WTC11 (cell line): ENCODE results near the gene PLXDC1. TPM values are rescaled to one million over a fixed set of nuclear protein-coding genes. Genes with fewer than 3 reads are reported as not detected.

Source experiments
- ATAC-seq: fragments of 200-7000 bp; cut with Tn5 transposase; 2 replicates; pipeline ENCODE4 v1.10.0; 2021; ENCODE audit warnings: mild to moderate bottlenecking, moderate library complexity
- CTCF ChIA-PET: fragments of 300-600 bp; sonication (Branson Sonifier 250); formaldehyde crosslinking; loops from one replicate; lab custom pipeline; 2021; ENCODE audit warnings: antibody characterized with exemption; lab: Charles Lee
- POLR2A ChIA-PET: fragments of 350-600 bp; sonication (Branson Sonifier 250); formaldehyde crosslinking; loops from one replicate; lab custom pipeline; 2021; ENCODE audit warnings: antibody characterized with exemption; lab: Charles Lee
- DNase-seq: peaks from one replicate; pipeline ENCODE4 v3.0.0; 2021; ENCODE audit warnings: low spot score
- H3K27ac Mint-ChIP-seq: 2 replicates; pipeline ENCODE4 v1.8.0; 2021; ENCODE audit warnings: mixed read lengths
- H3K27me3 Mint-ChIP-seq: 2 replicates; pipeline ENCODE4 v1.8.0; 2021; ENCODE audit warnings: low read depth, mild to moderate bottlenecking, moderate library complexity, mixed read lengths
- H3K36me3 Mint-ChIP-seq: 2 replicates; pipeline ENCODE4 v1.8.0; 2021; ENCODE audit warnings: mixed read lengths
- H3K4me1 Mint-ChIP-seq: 2 replicates; pipeline ENCODE4 v1.8.0; 2022; ENCODE audit warnings: mixed read lengths
- H3K4me3 Mint-ChIP-seq: 2 replicates; pipeline ENCODE4 v1.8.0; 2021; ENCODE audit warnings: mild to moderate bottlenecking, moderate library complexity, mixed read lengths
- H3K9me3 Mint-ChIP-seq: 2 replicates; pipeline ENCODE4 v1.8.0; 2021; ENCODE audit warnings: mixed read lengths
- AFF4 ChIP-seq: sonication (generic); formaldehyde crosslinking; IDR thresholded peaks from 2 replicates; pipeline ENCODE4 v1.8.1; 2023; ENCODE audit warnings: mild to moderate bottlenecking, missing genetic modification reagents, borderline replicate concordance
- ATF1 ChIP-seq: sonication (generic); formaldehyde crosslinking; IDR thresholded peaks from 2 replicates; pipeline ENCODE4 v1.8.1; 2023; ENCODE audit warnings: mild to moderate bottlenecking, moderate library complexity, missing genetic modification reagents
- E2F4 ChIP-seq: sonication (generic); formaldehyde crosslinking; IDR thresholded peaks from 2 replicates; pipeline ENCODE4 v1.8.1; 2022; ENCODE audit warnings: low read depth, mild to moderate bottlenecking, moderate library complexity, missing genetic modification reagents, borderline replicate concordance
- FOXP1 ChIP-seq: sonication (generic); formaldehyde crosslinking; IDR thresholded peaks from 2 replicates; pipeline ENCODE4 v1.8.0; 2022; ENCODE audit warnings: missing genetic modification reagents, mild to moderate bottlenecking, moderate library complexity, borderline replicate concordance
- GABPB1 ChIP-seq: sonication (generic); formaldehyde crosslinking; IDR thresholded peaks from 2 replicates; pipeline ENCODE4 v1.8.1; 2023; ENCODE audit warnings: mild to moderate bottlenecking, missing genetic modification reagents
- GRHL2 ChIP-seq: fragments of 250-450 bp; sonication (Bioruptor Pico); IDR thresholded peaks from 2 replicates; pipeline ENCODE4 v1.8.0; 2022; ENCODE audit warnings: mild to moderate bottlenecking, moderate library complexity; ENCODE audit not compliant: insufficient replicate concordance, severe bottlenecking
- MLX ChIP-seq: sonication (generic); formaldehyde crosslinking; IDR thresholded peaks from 2 replicates; pipeline ENCODE4 v1.8.1; 2023; ENCODE audit warnings: mild to moderate bottlenecking, missing genetic modification reagents, moderate library complexity
- NFE2L1 ChIP-seq: sonication (generic); formaldehyde crosslinking; IDR thresholded peaks from 2 replicates; pipeline ENCODE4 v1.8.1; 2023; ENCODE audit warnings: missing genetic modification reagents
- NR1H2 ChIP-seq: sonication (generic); formaldehyde crosslinking; IDR thresholded peaks from 2 replicates; pipeline ENCODE4 v1.9.0; 2021; ENCODE audit warnings: mild to moderate bottlenecking, moderate library complexity, missing genetic modification reagents
- NR2C2 ChIP-seq: sonication (generic); formaldehyde crosslinking; IDR thresholded peaks from 2 replicates; pipeline ENCODE4 v1.8.0; 2022; ENCODE audit warnings: mild to moderate bottlenecking, missing genetic modification reagents
- PRRX2 ChIP-seq: fragments of 250-450 bp; sonication (Bioruptor Pico); IDR thresholded peaks from 2 replicates; pipeline ENCODE4 v1.8.0; 2021; ENCODE audit warnings: mild to moderate bottlenecking
- RORB ChIP-seq: fragments of 250-450 bp; sonication (Bioruptor Pico); IDR thresholded peaks from 2 replicates; pipeline ENCODE4 v1.9.0; 2021; ENCODE audit warnings: mild to moderate bottlenecking
- SP1 ChIP-seq: sonication (generic); formaldehyde crosslinking; conservative IDR thresholded peaks from 2 replicates; pipeline ENCODE4 v1.8.1; 2022; ENCODE audit warnings: missing genetic modification reagents
- TCF7 ChIP-seq: sonication (generic); formaldehyde crosslinking; IDR thresholded peaks from 2 replicates; pipeline ENCODE4 v1.8.0; 2022; ENCODE audit warnings: mild to moderate bottlenecking, low read depth, missing genetic modification reagents, moderate library complexity
- TEAD1 ChIP-seq: sonication (generic); formaldehyde crosslinking; IDR thresholded peaks from 2 replicates; pipeline ENCODE4 v1.8.0; 2022; ENCODE audit warnings: mild to moderate bottlenecking, missing genetic modification reagents
- TEAD4 ChIP-seq: sonication (generic); formaldehyde crosslinking; IDR thresholded peaks from 2 replicates; pipeline ENCODE4 v1.8.0; 2022; ENCODE audit warnings: mild to moderate bottlenecking, missing genetic modification reagents
- TP53 ChIP-seq: sonication (generic); formaldehyde crosslinking; IDR thresholded peaks from 2 replicates; pipeline ENCODE4 v1.8.1; 2023; ENCODE audit warnings: mild to moderate bottlenecking, missing genetic modification reagents
- USF1 ChIP-seq: sonication (generic); formaldehyde crosslinking; IDR thresholded peaks from 2 replicates; pipeline ENCODE4 v1.8.0; 2022; ENCODE audit warnings: mild to moderate bottlenecking, missing genetic modification reagents
- ZBTB21 ChIP-seq: sonication (generic); formaldehyde crosslinking; IDR thresholded peaks from 2 replicates; pipeline ENCODE4 v1.8.1; 2023; ENCODE audit warnings: mild to moderate bottlenecking, missing genetic modification reagents, borderline replicate concordance
- ZMAT4 ChIP-seq: fragments of 250-450 bp; sonication (Bioruptor Pico); IDR thresholded peaks from 2 replicates; pipeline ENCODE4 v1.9.0; 2021; ENCODE audit warnings: mild to moderate bottlenecking
- ZNF317 ChIP-seq: sonication (generic); formaldehyde crosslinking; IDR thresholded peaks from 2 replicates; pipeline ENCODE4 v1.8.1; 2023; ENCODE audit warnings: low read depth, mild to moderate bottlenecking, moderate library complexity, missing genetic modification reagents, borderline replicate concordance
- ZNF425 ChIP-seq: fragments of 250-450 bp; sonication (Bioruptor Pico); conservative IDR thresholded peaks from 2 replicates; pipeline ENCODE4 v1.9.0; 2021; ENCODE audit warnings: mild to moderate bottlenecking
- total RNA-seq: library from RNA; stranded (reverse); gene quantifications from 3 replicates; pipeline ENCODE4 v1.2.3, GENCODE V29; 2021

The PLXDC1 gene
- total RNA-seq, 1 experiment from 2014 or later = 5.4 TPM

- TF ChIP-seq AFF4 (no peak), SP1 (CRISPR knock-in tag) (0 out of 2 replicates have a peak, but pooled peaks have one; percentile 40), TP53 (CRISPR knock-in tag) (no peak), GRHL2 (CRISPR knock-in tag) (no peak), NFE2L1 (CRISPR knock-in tag) (no peak), TCF7 (CRISPR knock-in tag) (no peak), ZNF317 (CRISPR knock-in tag) (no peak), TEAD4 (no peak)
Measured at GRCh38 chr17:39194089-39194984, 42.9 kb upstream of the PLXDC1 start (continued).

GRCh38 chr17:39193346-39193745 lies 41.9 kb upstream of the PLXDC1 start:
- ATAC-seq (no peak), DNase-seq (no peak)
- CTCF ChIA-PET = interaction anchor here (1.8 to 5.3 kb wide), 3 partner anchors 19 to 43 kb away, joined by 5 to 47 read pairs (median 29); partner anchors contain the start of gene ARL5C
- peaks cover 28% of the 10 kb centered on the region for H3K4me1 Mint-ChIP-seq
- H3K9me3 Mint-ChIP-seq = no peaks in the 10 kb centered on the region
- H3K36me3 Mint-ChIP-seq = peaks cover 20% of the 10 kb centered on the region
- POLR2A ChIA-PET = no interaction called here
- no peak overlapping the region for H3K4me3 Mint-ChIP-seq
- H3K27ac Mint-ChIP-seq = no peak overlapping the region
- no peaks in the 10 kb centered on the region for H3K27me3 Mint-ChIP-seq
- TF ChIP-seq SP1 (CRISPR knock-in tag) (no peak), NR2C2 (CRISPR knock-in tag) (0 out of 2 replicates have a peak, but pooled peaks have one; percentile 29)

GRCh38 chr17:39192901-39193300 lies 41.5 kb upstream of the PLXDC1 start:
- no peak for TF ChIP-seq PRRX2 (CRISPR knock-in tag)
- TF ChIP-seq FOXP1 (CRISPR knock-in tag) = no peak
- no peak for TF ChIP-seq ZMAT4 (CRISPR knock-in tag)
- no peak for TF ChIP-seq USF1 (CRISPR knock-in tag)
- TF ChIP-seq GABPB1 (CRISPR knock-in tag) = no peak
- no peak for TF ChIP-seq ZBTB21 (CRISPR knock-in tag)
- no peak for TF ChIP-seq NR1H2
- no peak for TF ChIP-seq MLX
- no peak for TF ChIP-seq ATF1
- no peak for TF ChIP-seq E2F4 (CRISPR knock-in tag)
- TF ChIP-seq RORB (CRISPR knock-in tag) = no peak
- no peak for TF ChIP-seq TEAD1 (CRISPR knock-in tag)
- TF ChIP-seq TP53 (CRISPR knock-in tag) = no peak
- no peak for TF ChIP-seq ZNF425 (CRISPR knock-in tag)
- TF ChIP-seq, all 79 proteins: peak for 0
- H3K27ac Mint-ChIP-seq = peak overlapping the region; percentile 12; the same call in 1 of the 2 replicates
- H3K9me3 Mint-ChIP-seq = no peaks in the 10 kb centered on the region
- H3K4me1 Mint-ChIP-seq = peaks cover 24% of the 10 kb centered on the region
- DNase-seq (no peak), ATAC-seq (no peak)
- ChIA-PET CTCF (interaction anchor here (1.8 to 5.3 kb wide), 3 partner anchors 18 to 43 kb away, joined by 5 to 47 read pairs (median 29); partner anchors contain the start of gene ARL5C), POLR2A (no interaction called here)
- H3K4me3 Mint-ChIP-seq = no peak overlapping the region
- H3K36me3 Mint-ChIP-seq = peaks cover 21% of the 10 kb centered on the region
- no peaks in the 10 kb centered on the region for H3K27me3 Mint-ChIP-seq
